ENCODE data around the gene ELK3.
"Not testable (repeated sequence)": the region's sequence is repeated elsewhere in the genome, so short reads cannot be mapped to it uniquely, and the experiment has no call there.

Gene ELK3

DNA sequence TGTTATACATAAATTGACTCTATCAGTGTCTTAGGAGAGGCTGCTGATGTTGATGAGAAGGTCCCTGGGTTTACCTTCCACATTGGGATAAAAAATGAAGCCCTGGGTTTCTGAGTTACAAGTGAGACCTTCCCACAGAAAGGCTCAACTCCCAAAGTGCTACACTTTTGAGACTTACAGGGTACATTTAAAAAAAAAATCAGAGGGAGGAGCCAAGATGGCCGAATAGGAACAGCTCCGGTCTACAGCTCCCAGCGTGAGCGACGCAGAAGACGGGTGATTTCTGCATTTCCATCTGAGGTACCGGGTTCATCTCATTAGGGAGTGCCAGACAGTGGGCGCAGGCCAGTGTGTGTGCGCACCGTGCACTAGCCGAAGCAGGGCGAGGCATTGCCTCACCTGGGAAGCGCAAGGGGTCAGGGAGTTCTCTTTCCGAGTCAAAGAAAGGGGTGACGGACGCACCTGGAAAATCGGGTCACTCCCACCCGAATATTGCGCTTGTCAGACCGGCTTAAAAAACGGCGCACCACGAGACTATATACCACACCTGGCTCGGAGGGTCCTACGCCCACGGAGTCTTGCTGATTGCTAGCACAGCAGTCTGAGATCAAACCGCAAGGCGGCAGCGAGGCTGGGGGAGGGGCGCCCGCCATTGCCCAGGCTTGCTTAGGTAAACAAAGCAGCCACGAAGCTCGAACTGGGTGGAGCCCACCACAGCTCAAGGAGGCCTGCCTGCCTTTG is 121.7 kb downstream of the ELK3 start:
- FAIRE-seq: not testable (repeated sequence)

DNA sequence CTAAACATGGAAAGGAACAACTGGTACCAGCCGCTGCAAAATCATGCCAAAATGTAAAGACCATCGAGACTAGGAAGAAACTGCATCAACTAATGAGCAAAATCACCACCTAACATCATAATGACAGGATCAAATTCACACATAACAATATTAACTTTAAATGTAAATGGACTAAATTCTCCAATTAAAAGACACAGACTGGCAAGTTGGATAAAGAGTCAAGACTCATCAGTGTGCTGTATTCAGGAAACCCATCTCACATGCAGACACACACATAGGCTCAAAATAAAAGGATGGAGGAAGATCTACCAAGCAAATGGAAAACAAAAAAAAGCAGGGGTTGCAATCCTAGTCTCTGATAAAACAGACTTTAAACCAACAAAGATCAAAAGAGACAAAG is 123.6 kb downstream of the ELK3 start:
- FAIRE-seq: not testable (repeated sequence)
